Measurements from ENCODE around the gene LVRN.

DNA sequence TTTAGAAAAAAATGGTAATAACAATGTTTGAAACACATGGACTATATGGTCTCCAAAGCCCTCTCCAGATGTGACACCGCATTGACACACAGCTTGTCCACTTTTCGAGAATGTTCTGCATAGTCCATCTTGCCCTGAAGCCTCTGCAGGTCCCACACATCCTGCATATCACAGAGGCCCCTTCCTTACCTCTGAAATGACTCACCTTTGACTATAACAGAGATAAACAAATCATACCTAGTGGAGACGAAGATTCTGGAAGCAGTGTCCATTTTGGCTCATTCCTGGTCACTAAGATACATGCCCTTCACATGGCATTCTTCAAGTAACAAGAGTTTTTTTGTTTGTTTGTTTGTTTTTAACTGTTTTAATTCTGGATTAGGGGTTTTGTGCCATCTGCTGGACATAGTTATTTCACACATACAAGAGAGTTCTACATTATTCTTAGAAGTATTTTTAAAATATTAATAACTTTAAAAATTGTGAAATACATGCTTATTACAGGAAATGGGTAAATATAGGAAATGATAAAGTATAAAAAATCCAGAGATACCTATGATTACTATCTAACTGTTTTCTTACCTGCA lies 75.1 kb downstream of the LVRN start:
- no peak for TF ChIP-seq POLR2A (IDR thresholded peaks at IDR 0.05)
- TF ChIP-seq, protein P1, sequence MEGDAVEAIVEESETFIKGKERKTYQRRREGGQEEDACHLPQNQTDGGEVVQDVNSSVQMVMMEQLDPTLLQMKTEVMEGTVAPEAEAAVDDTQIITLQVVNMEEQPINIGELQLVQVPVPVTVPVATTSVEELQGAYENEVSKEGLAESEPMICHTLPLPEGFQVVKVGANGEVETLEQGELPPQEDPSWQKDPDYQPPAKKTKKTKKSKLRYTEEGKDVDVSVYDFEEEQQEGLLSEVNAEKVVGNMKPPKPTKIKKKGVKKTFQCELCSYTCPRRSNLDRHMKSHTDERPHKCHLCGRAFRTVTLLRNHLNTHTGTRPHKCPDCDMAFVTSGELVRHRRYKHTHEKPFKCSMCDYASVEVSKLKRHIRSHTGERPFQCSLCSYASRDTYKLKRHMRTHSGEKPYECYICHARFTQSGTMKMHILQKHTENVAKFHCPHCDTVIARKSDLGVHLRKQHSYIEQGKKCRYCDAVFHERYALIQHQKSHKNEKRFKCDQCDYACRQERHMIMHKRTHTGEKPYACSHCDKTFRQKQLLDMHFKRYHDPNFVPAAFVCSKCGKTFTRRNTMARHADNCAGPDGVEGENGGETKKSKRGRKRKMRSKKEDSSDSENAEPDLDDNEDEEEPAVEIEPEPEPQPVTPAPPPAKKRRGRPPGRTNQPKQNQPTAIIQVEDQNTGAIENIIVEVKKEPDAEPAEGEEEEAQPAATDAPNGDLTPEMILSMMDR (IDR thresholded peaks at IDR 0.05), result no peak
- no peak for TF ChIP-seq EP300 (IDR thresholded peaks at IDR 0.05)

Measured in tibial nerve (tissue), 4 donors.